Activated CD8-positive, alpha-beta T cell treated with anti-CD3 and anti-CD28 coated beads, Interleukin-2, amount 10 ng/mL, durations not matched to agents 7 days and 5 days (primary cell): ENCODE results near the gene SAMD1. TPM values are rescaled to one million over a fixed set of nuclear protein-coding genes. Genes with fewer than 3 reads are reported as not detected.

Experiments
- ATAC-seq: fragments of 150-1000 bp; cut with Tn5 transposase; one replicate; pipeline ENCODE4 v1.10.0; 2021; ENCODE audit warnings: moderate library complexity
- CTCF ChIA-PET: fragments of 350-600 bp; sonication (Branson Sonifier 250); formaldehyde crosslinking; loops from one replicate; lab custom pipeline; 2021; ENCODE audit warnings: antibody characterized with exemption; lab: Charles Lee
- POLR2A ChIA-PET: fragments of 350-600 bp; sonication (Branson Sonifier 250); formaldehyde crosslinking; loops from one replicate; lab custom pipeline; 2021; ENCODE audit warnings: antibody characterized with exemption; lab: Charles Lee
- DNase-seq: peaks from one replicate; pipeline ENCODE4 v3.0.0-alpha.2; 2020
- H3K27ac Mint-ChIP-seq: one replicate; pipeline ENCODE4 v1.8.0; 2021; ENCODE audit warnings: mild to moderate bottlenecking, mixed read lengths
- H3K27me3 Mint-ChIP-seq: one replicate; pipeline ENCODE4 v1.8.0; 2021; ENCODE audit warnings: low read depth, mixed read lengths
- H3K36me3 Mint-ChIP-seq: one replicate; pipeline ENCODE4 v1.8.0; 2021; ENCODE audit warnings: low read depth, mixed read lengths
- H3K4me1 Mint-ChIP-seq: one replicate; pipeline ENCODE4 v1.8.0; 2021; ENCODE audit warnings: low read depth, mixed read lengths
- H3K4me3 Mint-ChIP-seq: one replicate; pipeline ENCODE4 v1.8.0; 2021; ENCODE audit warnings: mild to moderate bottlenecking, mixed read lengths
- H3K9me3 Mint-ChIP-seq: one replicate; pipeline ENCODE4 v1.8.0; 2022; ENCODE audit warnings: mixed read lengths; ENCODE audit not compliant: insufficient read depth
- total RNA-seq, 2 experiments: library from RNA; stranded (reverse); gene quantifications; one replicate each; pipeline ENCODE4 v1.2.3, GENCODE V29; 2021

Gene SAMD1
- total RNA-seq, 2 experiments from 2014 or later, result 72.0 to 76.1 TPM

GRCh38 chr19:14073261-14073924 lies 17.2 kb downstream of the SAMD1 start:
- CTCF ChIA-PET, result interaction anchor here (0.8 to 6.3 kb wide), 18 partner anchors 8 to 205 kb away, joined by 3 to 87 read pairs (median 5); partner anchors contain the start of genes ASF1B, IL27RA and PRKACA
- peak; percentile 80 for DNase-seq
- Mint-ChIP-seq H3K4me1 (peaks cover 30% of the 10 kb centered on the region), H3K36me3 (no peaks in the 10 kb centered on the region), H3K4me3 (peak overlapping the region; percentile 88), H3K27me3 (peaks cover 2% of the 10 kb centered on the region), H3K9me3 (no peaks in the 10 kb centered on the region), H3K27ac (peak overlapping the region; percentile 80)
- peak; percentile 78 for ATAC-seq
- POLR2A ChIA-PET, result interaction anchor here (1.0 kb wide), 1 partner anchor 63 kb away, joined by 3 read pairs; no protein-coding TSS in a partner anchor

DNA sequence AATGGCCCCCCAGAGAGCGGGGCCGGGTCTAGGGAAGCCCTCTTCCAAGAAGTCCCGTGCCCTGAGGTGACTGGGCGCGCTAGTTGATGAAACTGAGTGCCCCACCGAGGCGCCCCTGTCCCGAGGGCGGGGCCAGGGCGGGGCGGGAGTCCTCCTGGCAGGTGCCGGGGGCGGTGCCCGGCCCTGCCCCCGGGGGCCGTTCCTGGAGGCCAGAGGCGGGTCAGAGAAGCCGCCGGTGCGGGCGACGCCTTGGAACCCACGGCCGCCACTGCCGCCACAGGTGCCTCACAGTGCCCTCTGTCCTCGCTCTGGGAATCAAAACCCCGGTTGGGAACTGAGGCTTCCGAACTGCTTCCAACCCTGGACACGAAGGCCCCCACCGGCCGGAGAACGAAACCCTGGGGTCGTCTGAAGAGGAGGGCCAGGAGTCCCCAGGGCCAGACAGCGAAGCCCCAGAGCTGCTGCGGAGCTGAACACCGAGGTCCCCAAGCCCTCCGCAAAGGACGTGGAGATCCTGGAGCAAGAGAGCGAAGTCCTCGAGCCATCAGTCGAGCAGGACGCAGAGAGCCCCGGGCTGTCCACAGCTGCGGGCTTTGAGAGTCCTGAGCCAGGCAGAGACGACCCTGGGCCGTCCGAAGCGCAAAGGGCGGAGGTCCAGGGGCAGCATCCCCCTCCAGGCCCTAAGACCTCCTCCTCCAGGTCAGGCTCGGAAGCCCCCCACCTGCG lies 17.9 kb downstream of the SAMD1 start, which contains the start of gene MISP3:
Gene MISP3 (plus strand): TSS at position 252 of the 726 bp plus-strand sequence. CDS start 524 bp downstream, outside the sequence.
- CTCF ChIA-PET, result interaction anchor here (0.6 to 6.3 kb wide), 29 partner anchors 9 to 204 kb away, joined by 3 to 87 read pairs (median 3); partner anchors contain the start of genes ASF1B and IL27RA
- H3K27ac Mint-ChIP-seq, result peak within 1 kb of the TSS; percentile 80
- ATAC-seq (peak; percentile 16), DNase-seq (peak; percentile 51)
- POLR2A ChIA-PET, result interaction anchor here (0.8 to 1.2 kb wide), 2 partner anchors 13 to 19 kb away, joined by 3 to 5 read pairs; no protein-coding TSS in a partner anchor
- H3K4me3 Mint-ChIP-seq, result peak within 1 kb of the TSS; percentile 88
- H3K36me3 Mint-ChIP-seq, result no peaks in the 10 kb centered on the region
- peaks cover 2% of the 10 kb centered on the region for H3K27me3 Mint-ChIP-seq
- H3K9me3 Mint-ChIP-seq, result no peaks in the 10 kb centered on the region
- H3K4me1 Mint-ChIP-seq, result peaks cover 30% of the 10 kb centered on the region

DNA sequence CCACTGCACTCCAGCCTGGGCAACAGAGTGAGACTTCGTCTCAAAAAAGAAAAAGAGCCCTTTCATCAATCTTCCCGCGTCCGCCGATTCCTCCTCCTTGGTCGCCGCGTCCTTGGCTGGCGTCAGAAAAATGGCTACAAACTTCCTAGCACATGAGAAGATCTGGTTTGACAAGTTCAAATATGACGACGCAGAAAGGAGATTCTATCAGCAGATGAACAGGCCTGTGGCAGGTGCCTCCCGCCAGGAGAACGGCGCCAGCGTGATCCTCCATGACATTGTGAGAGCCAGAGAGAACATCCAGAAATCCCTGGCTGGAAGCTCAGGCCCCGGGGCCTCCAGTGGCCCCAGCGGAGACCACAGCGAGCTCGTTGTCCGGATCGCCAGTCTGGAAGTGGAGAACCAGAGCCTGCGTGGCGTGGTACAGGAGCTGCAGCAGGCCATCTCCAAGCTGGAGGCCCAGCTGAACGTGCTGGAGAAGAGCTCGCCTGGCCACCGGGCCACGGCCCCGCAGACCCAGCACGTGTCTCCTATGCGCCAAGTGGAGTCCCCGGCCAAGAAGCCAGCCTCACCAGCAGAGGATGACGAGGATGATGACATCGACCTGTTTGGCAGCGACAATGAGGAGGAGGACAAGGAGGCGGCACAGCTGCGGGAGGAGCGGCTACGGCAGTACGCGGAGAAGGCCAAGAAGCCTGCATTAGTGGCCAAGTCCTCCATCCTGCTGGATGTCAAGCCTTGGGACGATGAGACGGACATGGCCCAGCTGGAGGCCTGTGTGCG lies 20.1 kb downstream of the SAMD1 start:
- H3K4me1 Mint-ChIP-seq, result peaks cover 28% of the 10 kb centered on the region
- ChIA-PET CTCF (interaction anchor here (0.8 to 6.3 kb wide), 9 partner anchors 11 to 208 kb away, joined by 3 to 87 read pairs (median 4); partner anchors contain the start of gene ASF1B), POLR2A (interaction anchor here (0.7 kb wide), 1 partner anchor 13 kb away, joined by 3 read pairs; no protein-coding TSS in a partner anchor)
- peaks cover 6% of the 10 kb centered on the region for H3K27me3 Mint-ChIP-seq
- no peak overlapping the region for H3K27ac Mint-ChIP-seq
- H3K9me3 Mint-ChIP-seq, result no peaks in the 10 kb centered on the region
- no peaks in the 10 kb centered on the region for H3K36me3 Mint-ChIP-seq
- H3K4me3 Mint-ChIP-seq, result no peak overlapping the region
- ATAC-seq, result no peak
- DNase-seq, result no peak

DNA sequence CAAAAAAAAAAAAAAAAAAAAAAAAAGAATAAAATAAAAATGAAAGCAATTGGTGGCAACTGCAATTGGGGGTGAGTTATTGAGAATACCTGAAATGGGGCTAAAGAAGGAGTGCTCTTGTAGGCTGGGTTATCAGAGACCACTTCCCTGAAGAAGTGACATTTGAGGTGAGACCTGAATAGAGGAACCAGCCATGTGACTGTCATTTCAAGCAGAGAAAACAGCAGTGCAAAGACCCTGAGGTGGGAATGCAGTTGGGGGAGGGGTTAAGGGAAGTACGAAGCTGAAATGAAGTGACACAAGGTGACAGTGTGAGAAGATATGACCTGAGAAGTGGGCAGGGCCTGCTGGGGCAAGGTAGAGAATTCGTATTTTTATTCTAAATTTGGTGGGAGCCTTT lies 24.4 kb downstream of the SAMD1 start:
- no peak overlapping the region for H3K27ac Mint-ChIP-seq
- ChIA-PET POLR2A (interaction anchor here (1.0 kb wide), 1 partner anchor 35 kb away, joined by 4 read pairs; the partner anchor contains the start of gene IL27RA), CTCF (no interaction called here)
- H3K9me3 Mint-ChIP-seq, result no peaks in the 10 kb centered on the region
- H3K4me1 Mint-ChIP-seq, result no peaks in the 10 kb centered on the region
- H3K4me3 Mint-ChIP-seq, result no peak overlapping the region
- DNase-seq, result no peak
- no peaks in the 10 kb centered on the region for H3K36me3 Mint-ChIP-seq
- H3K27me3 Mint-ChIP-seq, result peaks cover 12% of the 10 kb centered on the region
- ATAC-seq, result peak; percentile 31

DNA sequence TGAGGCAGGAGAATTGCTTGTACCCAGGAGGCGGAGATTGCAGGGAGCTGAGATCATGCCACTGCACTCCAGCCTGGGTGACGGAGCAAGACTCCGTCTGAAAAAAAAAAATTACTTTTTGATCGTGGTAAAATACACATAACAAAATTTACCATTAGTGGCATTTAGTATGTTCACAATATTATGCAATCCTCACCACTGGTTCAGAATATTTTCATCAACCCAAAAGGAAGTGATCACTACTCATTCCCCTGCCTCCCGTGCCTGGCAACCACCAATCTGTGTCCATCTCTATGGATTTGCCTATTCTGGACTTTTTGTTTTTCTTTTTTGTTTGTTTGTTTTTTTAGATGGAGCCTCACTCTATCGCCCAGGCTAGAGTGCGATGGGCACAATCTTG lies 27.4 kb downstream of the SAMD1 start:
- H3K36me3 Mint-ChIP-seq, result no peaks in the 10 kb centered on the region
- no peak for DNase-seq
- ATAC-seq, result no peak
- no peaks in the 10 kb centered on the region for H3K9me3 Mint-ChIP-seq
- ChIA-PET POLR2A (no interaction called here), CTCF (no interaction called here)
- H3K27me3 Mint-ChIP-seq, result peaks cover 32% of the 10 kb centered on the region
- H3K4me1 Mint-ChIP-seq, result peaks cover 8% of the 10 kb centered on the region
- no peak overlapping the region for H3K27ac Mint-ChIP-seq
- H3K4me3 Mint-ChIP-seq, result no peak overlapping the region

DNA sequence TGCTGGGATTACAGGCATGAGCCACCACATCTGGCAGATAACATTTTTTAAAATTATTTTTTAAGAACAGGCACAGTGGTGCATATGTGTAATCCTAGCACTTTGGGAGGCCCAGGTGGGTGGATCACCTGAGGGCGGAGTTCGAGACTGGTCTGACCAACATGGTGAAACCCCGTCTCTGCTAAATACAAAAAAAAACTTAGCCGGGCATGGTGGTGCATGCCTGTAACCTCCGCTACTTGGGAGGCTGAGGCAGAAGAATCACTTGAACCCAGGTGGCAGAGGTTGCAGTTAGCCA lies 28.0 kb downstream of the SAMD1 start:
- no peak for ATAC-seq
- no peak for DNase-seq
- Mint-ChIP-seq H3K27me3 (peaks cover 38% of the 10 kb centered on the region), H3K4me3 (no peak overlapping the region), H3K27ac (no peak overlapping the region), H3K9me3 (no peaks in the 10 kb centered on the region), H3K4me1 (peaks cover 14% of the 10 kb centered on the region), H3K36me3 (no peaks in the 10 kb centered on the region)
- ChIA-PET CTCF (no interaction called here), POLR2A (no interaction called here)

DNA sequence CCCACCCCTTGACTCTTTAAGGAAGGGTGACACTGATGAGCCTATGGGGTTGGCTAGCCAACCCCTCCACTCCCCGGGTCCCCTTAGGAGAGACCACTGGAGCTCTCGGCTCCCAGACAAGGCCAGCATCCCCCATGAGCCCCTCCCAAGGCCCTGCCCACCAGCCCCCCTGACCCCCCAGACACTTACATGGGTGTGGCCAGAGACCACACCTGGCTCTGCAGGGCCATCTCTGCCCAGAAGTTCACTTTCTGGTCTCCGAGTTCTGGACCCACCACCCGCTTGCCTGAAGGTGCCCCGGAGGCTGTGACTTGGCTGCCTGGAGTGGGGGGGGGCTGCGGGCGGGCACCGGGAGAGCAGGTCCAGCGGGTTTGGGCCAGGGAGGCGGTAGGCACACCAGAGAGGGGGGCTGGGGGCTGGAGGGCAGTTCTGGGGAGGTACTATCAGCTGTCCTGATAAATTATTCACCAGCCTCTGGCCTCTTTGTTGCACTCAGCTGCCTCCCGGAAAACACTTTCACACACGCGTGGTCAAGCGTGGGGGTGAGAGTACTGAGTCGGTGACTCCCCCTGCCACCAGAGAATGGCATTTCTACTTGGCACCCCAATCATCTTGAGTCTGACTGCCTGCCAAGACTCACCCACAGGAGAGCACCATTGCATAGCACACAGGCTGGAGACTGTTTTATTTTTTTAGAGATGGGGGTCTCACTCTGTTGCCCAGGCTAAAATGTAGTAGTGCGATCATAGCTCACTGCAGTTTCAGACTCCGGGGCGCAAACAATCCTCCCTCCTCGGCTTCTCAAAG lies 28.6 kb downstream of the SAMD1 start, which contains the start of gene PALM3:
Gene PALM3 (minus strand): TSS at position 326 of the 807 bp plus-strand sequence. CDS start 96 bp downstream, at position 230.
- ATAC-seq, result no peak

GRCh38 chr19:14061081-14061749 lies 29.3 kb downstream of the SAMD1 start:
- H3K27me3 Mint-ChIP-seq, result peaks cover 41% of the 10 kb centered on the region
- POLR2A ChIA-PET, result no interaction called here
- no peak for DNase-seq
- no peak for ATAC-seq
- H3K4me3 Mint-ChIP-seq, result no peak overlapping the region
- H3K4me1 Mint-ChIP-seq, result peaks cover 14% of the 10 kb centered on the region
- CTCF ChIA-PET, result interaction anchor here (0.7 to 6.5 kb wide), 9 partner anchors 10 to 180 kb away, joined by 3 to 87 read pairs (median 6); partner anchors contain the start of genes ASF1B, MISP3 and RFX1
- H3K36me3 Mint-ChIP-seq, result no peaks in the 10 kb centered on the region
- no peak overlapping the region for H3K27ac Mint-ChIP-seq
- H3K9me3 Mint-ChIP-seq, result no peaks in the 10 kb centered on the region

More for the DNA sequence above, 28.6 kb downstream of the SAMD1 start, which contains the start of gene PALM3:
- CTCF ChIA-PET, result interaction anchor here (0.8 to 6.5 kb wide), 5 partner anchors 9 to 181 kb away, joined by 3 to 87 read pairs (median 6); partner anchors contain the start of genes ASF1B and MISP3
- H3K36me3 Mint-ChIP-seq, result no peaks in the 10 kb centered on the region
- peaks cover 40% of the 10 kb centered on the region for H3K27me3 Mint-ChIP-seq
- H3K4me3 Mint-ChIP-seq, result no peak within 1 kb of the TSS
- no peak within 1 kb of the TSS for H3K27ac Mint-ChIP-seq
- peaks cover 14% of the 10 kb centered on the region for H3K4me1 Mint-ChIP-seq
- POLR2A ChIA-PET, result no interaction called here
- DNase-seq, result no peak
- no peaks in the 10 kb centered on the region for H3K9me3 Mint-ChIP-seq

DNA sequence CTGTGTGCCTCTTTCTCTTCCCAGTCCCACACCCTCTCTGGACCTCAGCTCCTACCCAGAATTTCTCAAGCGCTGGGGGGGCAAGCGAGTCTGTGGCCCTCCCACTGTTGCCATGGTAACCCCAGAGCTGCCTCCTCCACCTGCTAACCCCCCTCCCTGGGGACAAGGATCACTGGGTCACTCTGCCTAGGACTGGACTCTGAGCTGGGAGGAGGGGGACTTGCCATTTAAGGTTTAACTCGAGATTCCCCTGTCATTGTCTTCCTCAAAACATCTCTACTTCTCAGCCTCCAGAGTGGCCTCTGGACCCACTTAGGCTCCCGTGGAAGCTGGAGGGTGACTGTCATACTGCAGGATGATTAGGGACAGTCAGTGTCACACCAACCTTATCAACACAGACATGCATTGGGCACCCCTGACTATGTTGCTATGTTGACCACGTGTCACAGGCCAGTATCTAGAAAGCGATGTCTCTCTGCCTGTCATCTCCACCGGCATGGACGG lies 30.8 kb downstream of the SAMD1 start:
- DNase-seq (no peak), ATAC-seq (no peak)
- ChIA-PET CTCF (interaction anchor here (0.7 to 6.5 kb wide), 35 partner anchors 10 to 213 kb away, joined by 3 to 87 read pairs (median 5); partner anchors contain the start of genes ASF1B, IL27RA, MISP3 and PODNL1), POLR2A (interaction anchor here (1.3 kb wide), 1 partner anchor 12 kb away, joined by 5 read pairs; no protein-coding TSS in a partner anchor)
- Mint-ChIP-seq H3K4me1 (peaks cover 14% of the 10 kb centered on the region), H3K27me3 (peaks cover 46% of the 10 kb centered on the region), H3K4me3 (no peak overlapping the region), H3K9me3 (no peaks in the 10 kb centered on the region), H3K27ac (peak overlapping the region; percentile 20), H3K36me3 (no peaks in the 10 kb centered on the region)

- peaks cover 46% of the 10 kb centered on the region for H3K27me3 Mint-ChIP-seq
- no peaks in the 10 kb centered on the region for H3K9me3 Mint-ChIP-seq
- no peak overlapping the region for H3K27ac Mint-ChIP-seq
- ATAC-seq (no peak), DNase-seq (peak; percentile 67)
- H3K36me3 Mint-ChIP-seq, result no peaks in the 10 kb centered on the region
- no peak overlapping the region for H3K4me3 Mint-ChIP-seq
- H3K4me1 Mint-ChIP-seq, result peaks cover 14% of the 10 kb centered on the region
- POLR2A ChIA-PET, result interaction anchor here (1.2 kb wide), 1 partner anchor 107 kb away, joined by 3 read pairs; the partner anchor contains the start of gene DCAF15
- CTCF ChIA-PET, result interaction anchor here (0.6 to 6.5 kb wide), 37 partner anchors 9 to 212 kb away, joined by 3 to 87 read pairs (median 5); partner anchors contain the start of genes ASF1B, IL27RA, MISP3 and PODNL1
Observed at GRCh38 chr19:14059093-14059480, 31.5 kb downstream of the SAMD1 start.
